Activated gamma-delta T cell (primary cell): ENCODE measurements around the gene DECR2.
"Not testable (repeated sequence)": the region's sequence is repeated elsewhere in the genome, so short reads cannot be mapped to it uniquely, and the experiment has no call there.

Source experiments
- DNase-seq: peaks from one replicate; lab custom pipeline; 2025; lab: John Stamatoyannopoulos, UW

DECR2 gene

DNA sequence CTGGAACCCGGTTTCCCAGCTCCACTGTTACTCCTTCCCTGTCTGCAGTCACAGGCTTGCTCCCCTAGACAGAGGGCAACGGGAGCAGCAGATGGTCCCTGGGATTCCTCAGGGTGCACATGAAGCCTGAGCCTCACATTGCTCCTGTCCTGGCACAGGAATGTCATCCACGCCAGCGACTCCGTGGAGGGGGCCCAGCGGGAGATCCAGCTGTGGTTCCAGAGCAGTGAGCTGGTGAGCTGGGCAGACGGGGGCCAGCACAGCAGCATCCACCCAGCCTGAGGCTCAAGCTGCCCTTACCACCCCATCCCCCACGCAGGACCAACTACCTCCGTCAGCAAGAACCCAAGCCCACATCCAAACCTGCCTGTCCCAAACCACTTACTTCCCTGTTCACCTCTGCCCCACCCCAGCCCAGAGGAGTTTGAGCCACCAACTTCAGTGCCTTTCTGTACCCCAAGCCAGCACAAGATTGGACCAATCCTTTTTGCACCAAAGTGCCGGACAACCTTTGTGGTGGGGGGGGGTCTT lies 1.6 kb upstream of the DECR2 start:
- no peak for DNase-seq

DNA sequence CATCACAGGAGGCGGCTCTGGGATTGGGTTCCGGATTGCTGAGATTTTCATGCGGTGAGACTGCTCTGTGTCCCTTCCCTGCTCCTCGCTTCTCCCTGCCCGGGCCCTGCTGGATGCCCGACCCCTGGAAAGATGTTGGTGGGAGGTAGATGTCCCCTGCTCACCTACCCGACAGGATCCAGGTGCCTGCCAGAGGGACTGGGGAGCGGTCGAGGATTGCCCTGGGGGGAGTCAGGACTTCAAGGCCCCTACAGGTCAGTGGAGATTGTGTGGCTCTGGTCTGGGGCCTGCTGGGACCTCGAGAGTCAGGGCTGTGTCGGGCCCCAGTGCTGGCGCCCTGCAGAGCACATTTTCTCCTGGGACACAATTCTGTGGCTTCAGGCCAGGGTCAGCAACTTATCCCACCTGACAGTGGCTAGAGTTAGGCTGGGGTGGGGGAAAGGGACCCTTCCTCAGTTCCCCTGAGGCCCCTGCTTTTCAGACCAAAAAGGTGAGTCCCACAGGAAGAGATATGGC lies 3.3 kb downstream of the DECR2 start:
- no peak for DNase-seq

DNA sequence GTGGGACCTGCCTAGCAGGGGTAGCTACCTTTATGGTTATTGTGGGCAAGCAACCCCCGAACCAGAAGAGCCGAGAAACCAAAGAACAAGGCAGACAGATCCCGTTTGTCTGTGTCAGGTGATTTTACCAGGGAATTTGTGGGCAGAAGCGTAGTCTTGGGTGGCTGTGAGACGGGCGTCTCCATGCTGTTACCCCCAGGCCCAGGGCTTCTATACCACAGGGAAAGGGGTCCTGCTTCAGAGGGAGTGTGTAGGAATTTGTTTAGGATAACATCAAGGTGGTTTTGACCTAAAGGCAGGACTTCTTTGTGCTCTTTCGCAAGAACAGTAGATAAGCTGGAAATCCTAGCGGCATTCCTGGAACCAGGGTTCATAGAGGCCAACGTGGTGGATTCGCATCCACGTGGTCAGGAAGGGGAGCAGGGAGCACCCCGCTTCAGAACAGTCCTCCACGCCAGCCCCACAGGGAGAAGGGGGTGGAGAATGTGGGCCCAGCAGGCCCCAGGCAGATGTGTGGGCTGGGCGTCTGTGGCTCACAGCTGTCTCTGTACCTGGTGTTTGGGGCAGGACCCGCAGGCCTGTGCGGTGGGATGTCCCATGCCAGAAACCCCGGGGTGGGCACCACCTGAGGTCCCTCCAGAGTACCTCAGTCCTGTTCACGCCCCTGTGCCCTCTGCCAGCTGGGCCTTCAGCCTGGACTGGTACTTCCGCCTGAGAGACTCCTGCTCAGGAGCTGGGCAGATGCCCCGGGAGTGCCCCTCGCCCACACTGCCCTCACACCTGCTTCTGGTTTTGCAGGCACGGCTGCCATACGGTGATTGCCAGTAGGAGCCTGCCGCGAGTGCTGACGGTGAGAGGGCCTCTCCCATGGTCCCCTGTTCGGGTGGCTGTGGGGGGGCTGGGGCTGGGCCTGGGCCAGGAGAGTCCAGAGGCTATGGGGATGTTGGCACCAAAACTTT lies 4.1 kb downstream of the DECR2 start:
- DNase-seq, result no peak

DNA sequence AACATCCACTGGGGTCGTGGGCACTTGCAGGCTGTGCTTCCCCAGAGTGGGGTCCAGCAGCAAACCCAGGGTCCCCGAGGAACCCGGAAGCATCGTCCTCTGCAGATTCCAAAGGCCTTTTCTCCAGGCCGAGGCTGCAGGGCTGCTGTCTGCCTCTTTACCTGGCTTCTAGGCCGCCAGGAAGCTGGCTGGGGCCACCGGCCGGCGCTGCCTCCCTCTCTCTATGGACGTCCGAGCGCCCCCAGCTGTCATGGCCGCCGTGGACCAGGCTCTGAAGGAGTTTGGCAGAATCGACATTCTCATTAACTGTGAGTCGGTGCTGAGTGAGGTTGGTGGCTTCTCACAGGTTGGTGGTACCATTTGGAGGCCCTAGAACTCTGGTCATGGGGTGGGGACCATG lies 5.6 kb downstream of the DECR2 start:
- DNase-seq, result no peak

DNA sequence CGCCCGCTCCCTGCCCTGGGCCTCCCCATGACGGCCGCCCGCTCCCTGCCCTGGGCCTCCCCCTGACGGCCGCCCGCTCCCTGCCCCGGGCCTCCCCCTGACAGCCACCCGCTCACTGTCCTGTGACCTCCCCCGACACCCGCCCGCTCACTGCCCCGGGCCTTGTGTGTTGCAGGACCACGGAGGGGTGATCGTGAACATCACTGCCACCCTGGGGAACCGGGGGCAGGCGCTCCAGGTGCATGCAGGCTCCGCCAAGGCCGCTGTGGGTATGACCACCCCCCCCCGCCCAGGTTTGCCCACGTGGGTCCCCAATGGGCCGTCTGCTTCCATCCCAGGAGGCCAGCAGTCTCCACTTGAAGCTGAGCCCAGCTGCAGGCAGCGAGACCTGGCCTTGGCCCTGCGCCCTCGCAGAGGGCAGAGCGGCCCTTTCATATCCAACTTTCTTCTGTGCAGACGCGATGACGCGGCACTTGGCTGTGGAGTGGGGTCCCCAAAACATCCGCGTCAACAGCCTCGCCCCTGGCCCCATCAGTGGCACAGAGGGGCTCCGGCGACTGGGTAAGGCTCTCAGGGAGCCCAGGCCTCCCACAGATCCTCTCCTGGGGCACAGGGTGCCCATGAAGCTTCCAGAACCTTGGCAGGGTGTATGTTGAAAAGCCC lies 9.0 kb downstream of the DECR2 start:
- no peak for DNase-seq

DNA sequence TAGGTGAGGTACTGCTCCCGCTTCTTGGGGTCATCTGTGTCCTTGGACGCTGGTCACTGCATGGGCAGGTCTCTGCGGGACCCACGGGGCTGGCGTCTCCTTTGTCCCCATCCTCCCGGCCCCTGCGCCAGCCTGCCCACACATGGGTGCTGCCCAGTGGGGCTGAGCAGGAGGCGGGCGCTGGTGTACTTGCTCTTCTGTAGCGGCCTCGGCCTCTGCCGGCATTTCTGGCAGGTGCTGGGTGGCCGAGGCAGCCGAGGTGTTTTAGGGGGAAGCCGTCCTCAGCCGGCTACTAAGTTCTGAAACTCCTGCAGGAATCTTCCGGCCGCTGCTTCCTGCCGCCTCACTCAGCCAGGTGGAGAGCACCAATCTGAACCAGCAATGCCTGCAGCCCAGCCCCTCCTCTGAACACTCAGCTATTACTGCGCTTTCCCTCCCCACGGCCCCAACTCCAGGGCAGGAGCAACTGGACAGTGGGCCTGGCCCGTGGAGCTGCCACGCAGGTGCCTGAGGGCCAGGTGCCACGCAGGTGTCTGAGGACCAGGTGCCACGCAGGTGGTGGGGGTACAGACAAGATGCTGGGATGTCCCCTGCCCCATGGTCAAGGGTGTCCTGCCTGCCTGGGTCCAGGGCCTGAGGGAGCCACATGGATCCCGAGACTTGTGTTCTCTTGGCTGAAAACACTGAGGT lies 10.0 kb downstream of the DECR2 start:
- DNase-seq, result no peak

DNA sequence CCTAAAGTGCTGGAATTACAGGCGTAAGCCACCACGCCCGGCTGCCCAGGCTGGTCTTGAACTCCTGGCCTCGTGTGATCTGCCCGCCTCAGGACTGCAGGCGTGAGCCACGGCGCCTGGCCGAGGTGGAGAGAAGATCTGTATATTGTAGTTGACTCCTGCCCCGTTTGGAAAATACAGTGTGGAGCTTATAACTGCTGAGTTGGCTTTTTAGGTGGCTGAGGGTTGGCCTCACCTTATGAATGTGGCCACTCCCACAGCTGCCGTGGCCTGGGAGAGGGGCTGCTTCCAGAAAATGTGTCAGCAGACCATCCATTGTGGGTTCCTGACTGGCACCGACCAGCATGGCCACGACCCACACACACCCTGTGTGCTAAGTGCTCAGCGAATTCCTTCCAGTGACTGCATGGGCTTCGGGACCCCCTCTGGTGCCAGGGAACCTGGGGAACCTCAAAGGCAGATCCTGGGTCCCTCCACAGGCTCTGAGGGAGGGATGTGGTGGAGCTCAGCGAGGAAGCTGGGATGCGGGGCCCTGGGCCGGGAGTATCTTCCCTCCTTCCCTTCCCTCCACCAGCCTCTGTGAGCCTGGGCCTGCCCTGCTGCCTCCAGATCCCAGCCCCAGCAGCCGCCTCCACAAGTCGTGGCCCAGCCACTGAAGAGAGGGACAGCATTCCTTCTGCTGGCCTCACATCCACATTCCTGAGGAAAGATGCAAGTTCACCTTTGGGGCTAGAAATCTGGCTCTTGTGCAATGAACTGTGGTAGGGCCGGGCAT lies 12.9 kb downstream of the DECR2 start:
- no peak for DNase-seq

DNA sequence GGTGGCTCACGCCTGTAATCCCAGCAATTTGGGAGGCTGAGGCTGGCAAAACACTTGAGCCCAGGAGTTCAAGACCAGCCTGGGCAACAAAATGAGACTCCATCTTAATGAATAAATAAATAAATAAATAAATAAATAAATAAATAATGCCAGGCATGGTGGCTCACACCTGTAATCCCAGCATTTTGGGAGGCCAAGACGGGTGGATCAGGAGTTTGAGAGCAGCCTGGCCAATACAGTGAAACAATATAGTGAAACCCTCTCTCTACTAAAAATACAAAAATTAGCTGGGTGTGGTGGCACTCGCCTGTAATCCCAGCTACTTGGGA lies 13.4 kb downstream of the DECR2 start:
- not testable (repeated sequence) for DNase-seq

DNA sequence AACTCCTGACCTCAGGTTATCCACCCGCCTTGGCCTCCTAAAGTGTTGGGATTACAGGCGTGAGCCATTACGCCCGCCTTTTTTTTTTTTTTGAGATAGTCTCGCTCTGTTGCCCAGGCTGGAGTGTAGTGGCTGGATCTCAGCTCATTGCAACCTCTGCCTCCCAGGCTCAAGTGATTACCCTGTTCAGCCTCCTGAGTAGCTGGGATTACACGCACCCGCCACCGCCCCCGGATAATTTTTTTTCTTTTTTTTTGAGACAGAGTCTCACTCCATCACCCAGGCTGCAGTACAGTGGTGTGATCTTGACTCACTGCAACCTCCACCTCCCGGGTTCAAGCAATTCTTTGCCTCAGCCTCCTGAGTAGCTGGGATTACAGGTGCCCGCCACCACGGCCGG lies 20.5 kb downstream of the DECR2 start:
- not testable (repeated sequence) for DNase-seq

DNA sequence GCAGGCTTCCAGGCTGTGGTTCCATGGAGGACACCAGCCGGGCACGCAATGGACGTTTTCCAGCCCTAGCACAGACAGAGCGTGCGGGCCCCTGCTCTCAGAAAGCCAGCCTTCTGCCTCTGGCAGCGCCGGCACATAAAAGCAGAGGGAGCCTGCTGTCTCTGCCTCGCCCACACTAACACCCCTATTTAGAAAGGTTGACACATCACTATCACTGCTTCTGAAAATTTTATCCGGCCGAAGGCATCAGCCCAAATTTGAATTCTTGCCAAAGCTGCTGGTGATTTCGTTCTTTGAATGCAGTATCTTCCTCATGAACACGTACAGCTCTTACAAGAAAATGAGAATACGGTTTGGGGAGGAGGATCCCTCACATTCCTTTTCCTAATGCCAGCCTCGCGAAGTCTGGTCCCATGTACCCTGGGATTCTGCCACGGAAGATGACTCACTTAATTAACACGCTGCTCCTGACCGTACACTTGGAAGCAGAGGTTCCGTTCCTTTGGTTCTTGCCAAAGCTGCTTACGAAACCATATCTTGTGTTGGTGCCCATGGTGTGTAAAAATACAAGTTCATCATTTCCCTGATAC lies 22.4 kb downstream of the DECR2 start:
- DNase-seq, result no peak

DNA sequence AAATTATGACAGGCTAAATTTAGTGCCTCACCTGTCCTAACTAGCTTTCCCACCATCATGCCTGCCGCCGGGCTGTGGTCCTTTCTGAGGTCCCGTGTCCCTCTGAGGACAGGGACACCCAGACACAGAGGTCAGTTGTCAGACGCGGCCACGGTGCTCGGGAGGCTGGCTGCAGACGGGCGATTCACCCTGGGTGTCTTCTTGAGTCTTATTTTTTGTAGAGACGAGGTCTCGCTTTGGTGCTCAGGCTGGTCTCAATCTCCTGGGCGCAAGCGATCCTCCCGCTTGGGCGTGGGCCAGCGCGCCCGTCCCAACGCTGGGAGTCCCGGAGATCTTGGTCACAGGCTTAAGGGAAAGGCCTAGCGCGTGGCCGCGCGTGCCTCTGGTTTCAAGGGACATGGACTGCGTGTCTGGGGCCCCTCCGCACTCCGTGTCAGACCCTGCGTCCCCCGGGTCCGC lies 23.0 kb downstream of the DECR2 start:
- no peak for DNase-seq

DNA sequence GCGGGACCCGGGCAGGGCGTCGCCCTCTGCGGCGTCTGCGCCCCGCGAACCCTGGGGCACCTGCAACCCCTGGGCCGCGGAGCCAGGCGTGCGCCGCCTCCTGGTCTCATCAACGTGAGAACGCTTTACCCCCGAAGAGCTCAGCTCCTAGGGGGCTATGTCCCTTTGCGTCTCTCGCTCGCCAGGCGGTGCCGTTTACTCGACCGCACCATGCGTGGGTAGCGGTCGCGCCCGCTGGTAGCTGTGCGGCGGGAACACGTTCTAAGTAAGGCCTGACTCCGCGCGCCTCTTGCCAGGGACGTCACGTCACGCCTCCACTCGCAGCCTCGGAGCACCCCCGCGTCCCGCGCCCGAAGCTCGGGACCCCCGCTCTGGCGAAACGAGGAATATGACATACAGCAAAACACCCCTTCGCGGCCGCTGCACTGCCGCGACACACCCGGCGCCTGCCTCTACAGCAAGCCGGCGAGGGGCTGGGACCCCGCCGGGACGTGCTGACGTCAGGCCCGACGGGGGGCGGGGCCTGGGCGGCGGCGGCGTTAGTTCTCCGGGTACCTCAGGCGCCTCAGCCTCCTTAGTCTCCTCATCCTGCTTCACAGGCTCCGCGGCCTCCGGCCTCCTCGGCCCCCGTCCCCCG lies 23.5 kb downstream of the DECR2 start, which contains the start of gene RAB11FIP3:
RAB11FIP3 (plus strand) TSS at position 568 of the 637 bp plus-strand sequence. CDS start 358 bp downstream, outside the sequence.
- peak; percentile 72 for DNase-seq

DNA sequence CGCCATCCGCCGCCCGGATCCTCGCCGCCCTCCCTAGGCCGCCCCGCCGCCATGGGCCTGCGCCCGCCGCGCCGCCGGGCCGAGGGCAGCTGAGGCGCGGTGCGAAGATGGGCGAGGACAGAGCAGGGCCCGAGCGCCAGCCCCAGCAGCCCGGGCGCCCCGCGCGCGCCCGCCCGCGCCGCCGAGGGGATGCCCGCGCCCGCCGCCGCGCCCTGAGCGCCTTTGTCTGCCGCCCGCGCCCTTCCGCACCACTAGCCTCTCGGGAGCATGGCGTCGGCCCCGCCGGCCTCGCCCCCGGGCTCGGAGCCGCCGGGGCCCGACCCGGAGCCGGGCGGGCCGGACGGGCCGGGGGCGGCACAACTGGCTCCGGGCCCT lies 24.0 kb downstream of the DECR2 start:
- DNase-seq, result peak; percentile 57

DNA sequence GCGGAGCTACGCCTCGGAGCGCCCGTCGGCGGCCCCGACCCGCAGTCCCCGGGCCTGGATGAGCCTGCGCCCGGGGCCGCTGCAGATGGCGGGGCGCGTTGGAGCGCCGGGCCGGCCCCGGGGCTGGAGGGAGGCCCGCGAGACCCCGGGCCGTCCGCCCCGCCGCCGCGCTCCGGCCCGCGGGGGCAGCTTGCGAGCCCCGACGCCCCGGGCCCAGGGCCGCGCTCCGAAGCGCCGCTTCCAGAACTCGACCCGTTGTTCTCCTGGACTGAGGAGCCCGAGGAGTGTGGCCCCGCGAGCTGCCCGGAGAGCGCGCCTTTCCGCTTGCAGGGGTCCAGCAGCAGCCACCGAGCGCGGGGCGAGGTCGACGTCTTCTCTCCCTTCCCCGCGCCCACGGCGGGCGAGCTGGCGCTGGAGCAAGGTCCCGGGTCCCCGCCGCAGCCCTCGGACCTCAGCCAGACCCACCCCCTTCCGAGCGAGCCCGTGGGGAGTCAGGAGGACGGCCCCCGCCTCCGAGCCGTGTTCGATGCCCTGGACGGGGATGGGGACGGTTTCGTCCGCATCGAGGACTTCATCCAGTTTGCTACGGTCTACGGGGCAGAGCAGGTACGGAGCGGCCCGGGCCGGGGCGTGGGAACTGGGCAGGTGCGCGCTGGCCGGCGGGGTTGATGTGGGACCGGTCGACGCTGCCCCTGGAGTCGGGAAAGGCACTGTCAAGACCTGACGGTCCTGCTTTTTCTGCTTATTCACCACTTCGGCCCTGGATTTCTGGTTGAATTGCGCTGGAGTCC lies 24.6 kb downstream of the DECR2 start:
- DNase-seq, result no peak

DNA sequence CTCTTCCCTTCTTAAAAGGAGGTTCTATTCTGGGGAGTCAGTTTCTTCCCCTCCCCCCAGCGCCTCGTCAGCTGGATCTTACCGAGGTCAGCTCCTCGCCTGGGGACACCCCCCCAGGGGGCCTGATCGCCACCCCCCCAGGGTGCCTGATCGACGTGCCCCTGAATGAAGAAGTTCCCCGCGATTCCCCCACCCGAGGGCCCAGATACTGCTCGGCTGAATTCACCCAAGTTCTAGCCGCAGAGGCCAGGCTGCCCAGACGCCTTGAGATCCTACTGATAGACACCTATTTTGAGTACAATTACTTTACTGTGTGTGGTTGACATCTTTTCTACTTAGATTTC lies 25.2 kb downstream of the DECR2 start:
- no peak for DNase-seq

DNA sequence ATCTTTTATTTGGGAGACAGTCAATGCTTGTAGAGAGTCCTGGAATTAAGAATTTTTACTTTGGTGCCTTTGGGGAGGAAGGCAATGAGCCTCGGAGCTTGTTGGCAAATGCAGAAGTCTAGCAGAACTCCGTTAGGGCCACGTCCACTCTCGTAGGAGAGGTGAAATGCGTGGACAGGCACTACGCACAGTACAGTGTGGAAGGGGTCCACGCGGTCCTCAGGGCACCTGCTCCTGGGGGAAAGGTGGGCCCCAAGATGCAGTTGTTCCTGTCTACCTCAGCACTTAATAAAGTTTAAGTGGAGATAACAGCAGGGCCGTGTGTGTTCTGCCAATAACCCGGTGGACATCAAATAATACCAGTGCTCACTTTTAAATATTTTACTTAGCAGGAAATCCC lies 25.6 kb downstream of the DECR2 start:
- DNase-seq, result no peak

DNA sequence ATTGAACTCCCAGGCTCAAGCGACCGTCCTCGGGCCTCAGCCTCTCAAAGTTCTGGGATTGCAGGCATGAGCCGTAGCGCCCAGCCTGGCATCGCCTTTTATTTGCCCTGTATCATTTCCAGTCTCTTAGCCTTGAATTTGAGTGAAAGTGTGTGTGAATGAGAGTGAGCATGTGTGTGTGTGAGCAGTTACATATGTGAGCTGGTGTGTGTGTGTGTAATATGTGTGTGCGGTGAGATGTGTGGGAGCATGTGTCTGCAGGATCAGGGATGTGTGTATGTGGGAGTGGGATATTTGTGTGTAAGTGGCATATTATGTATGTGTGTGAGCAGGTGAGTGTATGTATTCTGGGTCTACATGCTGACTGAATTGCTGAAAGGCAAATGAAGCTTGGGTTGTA lies 29.2 kb downstream of the DECR2 start:
- DNase-seq, result no peak

DNA sequence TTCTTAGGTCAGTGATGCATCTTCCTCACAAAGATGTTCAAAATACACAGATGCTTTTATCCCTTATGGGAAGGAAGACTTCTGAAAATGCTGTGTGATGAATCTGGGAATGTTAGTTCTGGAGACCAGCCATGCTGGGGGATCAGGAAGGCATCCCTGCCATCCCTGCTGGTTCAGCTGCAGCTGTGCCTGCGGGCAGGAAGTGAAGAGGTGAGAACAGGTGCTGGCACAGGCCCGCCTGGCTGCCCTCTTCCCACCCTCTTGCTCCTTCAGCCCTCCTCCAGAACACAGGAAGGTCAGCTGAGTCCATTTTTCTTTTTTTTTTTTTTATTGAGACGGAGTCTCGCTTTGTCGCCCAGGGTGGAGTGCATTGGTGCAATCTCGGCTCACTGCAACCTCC lies 38.9 kb downstream of the DECR2 start:
- DNase-seq, result no peak

DNA sequence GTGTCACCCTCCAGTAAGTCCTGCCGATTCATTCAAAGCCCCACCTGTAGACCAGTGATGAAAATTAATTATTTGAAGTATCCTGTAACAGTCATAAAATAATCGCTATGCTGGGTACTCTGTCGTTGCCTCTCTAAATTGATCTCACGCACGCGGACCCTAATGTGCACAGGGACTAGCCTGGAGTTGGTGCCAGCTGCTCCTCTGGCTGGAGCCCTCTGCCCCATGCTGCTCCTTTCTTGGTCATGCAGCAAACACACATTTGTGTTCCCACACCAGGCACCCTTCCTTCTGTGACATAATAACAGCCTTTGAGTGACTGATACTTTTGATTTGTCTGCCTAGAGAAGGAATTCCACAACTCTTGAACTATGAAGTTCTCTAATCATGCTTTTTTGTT lies 39.8 kb downstream of the DECR2 start:
- DNase-seq, result no peak

DNA sequence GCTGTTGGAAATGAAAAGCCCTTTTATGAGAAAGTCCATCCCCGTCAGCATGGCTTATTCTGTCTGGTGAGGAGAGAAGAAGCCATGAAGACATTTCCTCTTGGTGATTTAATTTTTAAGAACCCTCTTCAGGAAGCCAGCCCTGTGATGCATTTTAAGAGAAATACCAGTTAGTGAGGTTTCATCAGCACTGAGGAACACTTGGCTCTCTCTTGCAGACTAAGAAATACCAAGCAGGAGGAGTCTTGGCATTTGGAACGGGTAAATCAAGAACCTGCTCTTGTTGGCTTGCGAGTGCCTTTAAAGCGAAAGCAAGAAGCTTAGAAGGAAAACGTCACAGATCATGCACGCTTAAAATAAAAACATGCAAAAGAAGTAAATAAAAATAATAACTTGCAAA lies 41.3 kb downstream of the DECR2 start:
- DNase-seq, result no peak
